Keratinocyte (primary cell): ENCODE measurements around the gene ACAA1. TPM values are rescaled to one million over a fixed set of nuclear protein-coding genes. Genes with fewer than 3 reads are reported as not detected.
"Not testable (repeated sequence)": the region's sequence is repeated elsewhere in the genome, so short reads cannot be mapped to it uniquely, and the experiment has no call there.

Source experiments
- DNase-seq: peaks from one replicate; pipeline ENCODE4 v3.0.0-alpha.2; 2011; ENCODE audit warnings: low read depth, missing footprints, low spot score
- FAIRE-seq: peaks from 2 replicates; lab custom pipeline; 2011; peaks lifted over from hg19 to GRCh38; lab: Jason Lieb, UNC
- H2AFZ ChIP-seq: 2 replicates; pipeline ENCODE4 v1.6.0; 2012; ENCODE audit warnings: low read length, control low read depth, inconsistent platforms; ENCODE audit not compliant: control insufficient read depth
- H3K27ac ChIP-seq: 2 replicates; pipeline ENCODE4 v1.5.1; 2011; ENCODE audit warnings: low read length; ENCODE audit not compliant: control insufficient read depth, insufficient read depth
- H3K27me3 ChIP-seq: 3 replicates; pipeline ENCODE4 v1.6.0; 2011; ENCODE audit warnings: low read length; ENCODE audit not compliant: control insufficient read depth, insufficient read depth; ENCODE audit errors: extremely low read depth
- H3K36me3 ChIP-seq, 2 experiments: 2 replicates in 1 of 2; 3 replicates in 1 of 2; pipeline ENCODE4 v1.5.1; 2011; ENCODE audit warnings: low read length in 2 of 2, mild to moderate bottlenecking in 1 of 2; ENCODE audit not compliant: control insufficient read depth in 2 of 2, insufficient read depth in 2 of 2; ENCODE audit errors: extremely low read depth in 1 of 2
- H3K4me1 ChIP-seq: 3 replicates; pipeline ENCODE4 v1.5.1; 2011; ENCODE audit warnings: low read length; ENCODE audit not compliant: control insufficient read depth, insufficient read depth; ENCODE audit errors: extremely low read depth
- H3K4me2 ChIP-seq: 3 replicates; pipeline ENCODE4 v1.6.0; 2011; ENCODE audit warnings: low read depth, low read length; ENCODE audit not compliant: control insufficient read depth, insufficient read depth; ENCODE audit errors: extremely low read depth
- H3K4me3 ChIP-seq, 3 experiments: fragments of 200-600 bp in 1 of 3; sonication (generic) in 1 of 3; 2 replicates in 2 of 3; 3 replicates in 1 of 3; pipeline ENCODE4 v1.5.1; 2011 to 2016; ENCODE audit warnings: low read length in 3 of 3, mild to moderate bottlenecking in 3 of 3, control low read depth in 2 of 3, inconsistent platforms in 1 of 3, low read depth in 1 of 3, mixed read lengths in 1 of 3, mixed run types in 1 of 3, moderate library complexity in 1 of 3; ENCODE audit not compliant: control insufficient read depth in 2 of 3, insufficient read depth in 2 of 3; ENCODE audit errors: extremely low read depth in 1 of 3
- H3K79me2 ChIP-seq: 2 replicates; pipeline ENCODE4 v1.6.0; 2012; ENCODE audit warnings: low read length; ENCODE audit not compliant: control insufficient read depth, insufficient read depth
- H3K9ac ChIP-seq: 3 replicates; pipeline ENCODE4 v1.6.0; 2011; ENCODE audit warnings: low read length; ENCODE audit not compliant: control insufficient read depth, insufficient read depth; ENCODE audit errors: extremely low read depth
- H3K9me1 ChIP-seq: 3 replicates; pipeline ENCODE4 v1.6.0; 2011; ENCODE audit warnings: low read length; ENCODE audit not compliant: control insufficient read depth, insufficient read depth; ENCODE audit errors: extremely low read depth
- H3K9me3 ChIP-seq: 2 replicates; pipeline ENCODE4 v1.5.1; 2012; ENCODE audit warnings: low read depth, low read length; ENCODE audit not compliant: control insufficient read depth
- H4K20me1 ChIP-seq: 3 replicates; pipeline ENCODE4 v1.6.0; 2011; ENCODE audit warnings: low read length; ENCODE audit not compliant: control insufficient read depth, insufficient read depth; ENCODE audit errors: extremely low read depth
- EZH2 ChIP-seq: IDR thresholded peaks from one replicate; pipeline ENCODE4 v1.6.1; 2012; ENCODE audit warnings: inconsistent platforms, mild to moderate bottlenecking, low read length, moderate library complexity
- dilution Hi-C: fragments of 300-500 bp; cut with MboI; formaldehyde crosslinking; loops from one replicate; pipeline ENCODE4 v1.7.0; 2020; ENCODE audit warnings: low sequenced_read_pairs; ENCODE audit not compliant: extremely low pct_ligation_motif_present
- polyA plus RNA-seq, 5 experiments: library from polyadenylated mRNA; depleted of rRNA in 3 of 5; stranded (reverse) in 3 of 5; stranded (forward) in 1 of 5; unstranded in 1 of 5; fragments of >200 nt; gene quantifications; 1 replicate in 1 of 5; 2 replicates in 3 of 5; 3 replicates in 1 of 5; pipeline versions ENCODE4 v1.2.1 to v1.2.3, GENCODE V29; 2011 to 2012; ENCODE audit warnings: missing spikeins in 2 of 5, low read depth in 1 of 5, low replicate concordance in 1 of 5
- TF ChIP-seq, protein P1 (sequence below), 3 experiments: IDR thresholded peaks in 1 of 3; conservative IDR thresholded peaks in 1 of 3; optimal IDR thresholded peaks in 1 of 3; 2 replicates in 2 of 3; 3 replicates in 1 of 3; pipeline versions ENCODE3 to v1.5.1; 2011; ENCODE audit warnings: low read length in 3 of 3, mild to moderate bottlenecking in 3 of 3, moderate library complexity in 2 of 3, control low read depth in 1 of 3, inconsistent platforms in 1 of 3; ENCODE audit not compliant: insufficient read depth in 2 of 3; ENCODE audit errors: extremely low read depth in 1 of 3

ACAA1 gene
- polyA plus RNA-seq, 1 donor (not counting 4 experiments of a cell fraction or from before 2014, with no cell fraction given): 85.3 TPM

DNA sequence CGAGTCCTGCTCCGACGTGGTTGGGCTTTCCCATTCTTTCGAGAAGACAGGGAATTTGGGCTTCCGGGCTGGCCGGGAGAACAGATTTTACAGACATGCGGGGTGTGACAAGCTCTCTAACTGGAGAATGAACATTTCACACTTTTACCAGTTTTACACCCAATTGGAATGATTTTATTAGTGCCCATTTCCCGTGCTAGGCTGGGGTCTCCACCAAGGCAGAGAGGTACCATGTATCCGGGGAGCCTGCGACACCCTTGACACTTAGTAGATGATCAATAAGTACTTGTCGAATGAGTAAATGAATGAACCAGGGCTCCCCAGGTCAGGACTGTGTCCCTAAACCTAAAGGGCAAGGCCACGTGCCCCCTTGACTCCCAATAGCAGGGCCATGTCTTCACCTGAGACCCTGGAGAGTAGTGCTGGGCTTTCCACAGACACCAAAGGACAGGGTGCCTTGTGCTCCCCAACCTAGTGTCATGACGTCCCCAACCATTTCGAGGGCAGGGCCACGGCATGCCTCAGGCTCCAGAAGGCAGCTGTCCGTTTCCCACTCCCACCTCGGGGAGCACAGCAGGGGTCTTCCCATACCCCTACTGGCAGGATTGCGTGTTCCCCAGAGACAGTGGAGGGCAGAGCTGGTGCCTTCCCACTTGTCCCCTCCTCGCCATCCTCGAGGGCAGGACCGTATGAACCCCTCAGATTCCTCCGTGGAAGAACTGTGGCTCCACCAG is 855 bp upstream of the ACAA1 start:
- FAIRE-seq: no peak
- Histone ChIP-seq H3K36me3 (peaks cover 19 to 34% of the 10 kb centered on the region in 2 experiments), H3K9me3 (no peaks in the 10 kb centered on the region), H3K27me3 (no peaks in the 10 kb centered on the region), H3K27ac (peak overlapping the region; percentile 90), H3K4me3 (peak overlapping the region; percentile 81 to 91 (median 87)), H3K79me2 (peaks cover 51% of the 10 kb centered on the region), H3K4me2 (peak overlapping the region; percentile 83), H4K20me1 (no peaks in the 10 kb centered on the region), H3K9ac (peak overlapping the region; percentile 85), H3K9me1 (no peaks in the 10 kb centered on the region), H3K4me1 (peaks cover 55% of the 10 kb centered on the region), H2AFZ (peak overlapping the region; percentile 70)
- TF ChIP-seq, protein P1, sequence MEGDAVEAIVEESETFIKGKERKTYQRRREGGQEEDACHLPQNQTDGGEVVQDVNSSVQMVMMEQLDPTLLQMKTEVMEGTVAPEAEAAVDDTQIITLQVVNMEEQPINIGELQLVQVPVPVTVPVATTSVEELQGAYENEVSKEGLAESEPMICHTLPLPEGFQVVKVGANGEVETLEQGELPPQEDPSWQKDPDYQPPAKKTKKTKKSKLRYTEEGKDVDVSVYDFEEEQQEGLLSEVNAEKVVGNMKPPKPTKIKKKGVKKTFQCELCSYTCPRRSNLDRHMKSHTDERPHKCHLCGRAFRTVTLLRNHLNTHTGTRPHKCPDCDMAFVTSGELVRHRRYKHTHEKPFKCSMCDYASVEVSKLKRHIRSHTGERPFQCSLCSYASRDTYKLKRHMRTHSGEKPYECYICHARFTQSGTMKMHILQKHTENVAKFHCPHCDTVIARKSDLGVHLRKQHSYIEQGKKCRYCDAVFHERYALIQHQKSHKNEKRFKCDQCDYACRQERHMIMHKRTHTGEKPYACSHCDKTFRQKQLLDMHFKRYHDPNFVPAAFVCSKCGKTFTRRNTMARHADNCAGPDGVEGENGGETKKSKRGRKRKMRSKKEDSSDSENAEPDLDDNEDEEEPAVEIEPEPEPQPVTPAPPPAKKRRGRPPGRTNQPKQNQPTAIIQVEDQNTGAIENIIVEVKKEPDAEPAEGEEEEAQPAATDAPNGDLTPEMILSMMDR (optimal IDR thresholded peaks at IDR 0.05 in 1 of 3, IDR thresholded peaks at IDR 0.05 in 1 of 3, conservative IDR thresholded peaks at IDR 0.05 in 1 of 3; ENCODE audit: extremely low read depth in 1 of 3, insufficient read depth in 2 of 3, low read length in 3 of 3): peak in 1 of 3 experiments; percentile 25
- no peak for TF ChIP-seq EZH2
- dilution Hi-C loops: no loop called here
- DNase-seq: no peak

DNA sequence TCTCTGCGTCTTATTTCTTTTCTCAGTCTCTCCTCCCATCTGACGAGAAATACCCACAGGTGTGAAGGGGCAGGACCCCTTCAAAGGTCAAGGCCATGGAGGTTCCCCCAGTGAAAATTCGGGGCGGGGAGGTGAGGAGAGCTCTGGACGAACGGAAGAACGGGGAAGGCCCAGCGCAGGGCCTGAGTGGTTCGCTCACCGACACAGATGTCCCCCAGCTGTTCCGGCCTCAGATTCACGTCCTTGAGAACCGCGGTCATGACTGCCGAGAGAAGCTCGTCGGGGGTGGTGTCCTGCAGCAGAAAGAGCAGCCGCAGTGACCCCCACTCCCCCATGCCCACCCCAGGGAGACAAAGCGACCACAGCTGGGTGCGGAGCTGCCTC is 542 bp downstream of the ACAA1 start:
- peak overlapping the region; percentile 81 to 91 (median 83) for H3K4me3 ChIP-seq
- peak overlapping the region; percentile 4 for H2AFZ ChIP-seq
- peaks cover 18 to 37% of the 10 kb centered on the region in 2 experiments for H3K36me3 ChIP-seq
- dilution Hi-C loops: no loop called here
- no peaks in the 10 kb centered on the region for H3K9me3 ChIP-seq
- DNase-seq (no peak), FAIRE-seq (no peak)
- H3K27me3 ChIP-seq: no peaks in the 10 kb centered on the region
- peak overlapping the region; percentile 85 for H3K9ac ChIP-seq
- H3K79me2 ChIP-seq: peaks cover 52% of the 10 kb centered on the region
- no peaks in the 10 kb centered on the region for H3K9me1 ChIP-seq
- peaks cover 46% of the 10 kb centered on the region for H3K4me1 ChIP-seq
- H4K20me1 ChIP-seq: no peaks in the 10 kb centered on the region
- H3K27ac ChIP-seq: peak overlapping the region; percentile 90
- H3K4me2 ChIP-seq: peak overlapping the region; percentile 89
- TF ChIP-seq, protein P1 (optimal IDR thresholded peaks at IDR 0.05 in 1 of 3, IDR thresholded peaks at IDR 0.05 in 1 of 3, conservative IDR thresholded peaks at IDR 0.05 in 1 of 3; ENCODE audit: extremely low read depth in 1 of 3, insufficient read depth in 2 of 3, low read length in 3 of 3): no peak
- TF ChIP-seq EZH2: no peak

DNA sequence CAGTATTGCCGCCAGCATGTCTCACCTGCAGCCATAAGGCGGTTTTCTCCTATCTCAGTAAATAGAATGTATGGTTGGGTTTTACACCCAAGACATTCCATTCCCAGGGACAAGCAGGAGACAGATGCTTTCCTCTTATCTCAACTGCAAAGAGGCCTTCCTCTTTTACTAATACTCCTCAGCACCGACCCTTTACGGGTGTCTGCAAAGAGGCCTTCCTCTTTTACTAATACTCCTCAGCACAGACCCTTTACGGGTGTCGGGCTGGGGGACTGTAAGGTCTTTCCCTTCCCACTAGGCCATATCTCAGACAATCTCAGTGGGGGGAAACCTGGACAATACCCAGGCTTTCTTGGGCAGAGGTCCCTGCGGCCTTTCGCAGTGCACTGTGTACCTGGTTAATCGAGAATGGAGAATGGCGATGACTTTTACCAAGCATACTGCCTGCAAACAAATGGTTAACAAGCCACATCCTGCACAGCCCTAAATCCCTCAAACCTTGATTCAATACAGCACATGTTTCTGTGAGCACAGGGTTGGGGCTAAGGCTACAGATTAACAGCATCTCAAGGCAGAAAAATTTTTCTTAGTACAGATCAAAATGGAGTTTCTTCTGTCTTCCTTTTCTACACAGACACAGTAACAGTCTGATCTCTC is 1.2 kb downstream of the ACAA1 start:
- Histone ChIP-seq H3K36me3 (peaks cover 15 to 37% of the 10 kb centered on the region in 2 experiments), H3K9ac (peak overlapping the region; percentile 85), H3K4me3 (peak overlapping the region; percentile 81 to 91 (median 83)), H3K27ac (peak overlapping the region; percentile 90), H2AFZ (peak overlapping the region; percentile 4), H3K79me2 (peaks cover 50% of the 10 kb centered on the region), H3K4me2 (peak overlapping the region; percentile 89), H3K4me1 (peaks cover 40% of the 10 kb centered on the region)
- H3K27me3 ChIP-seq, DNase-seq, dilution Hi-C loops, H3K9me1 ChIP-seq, H4K20me1 ChIP-seq, H3K9me3 ChIP-seq, FAIRE-seq: not testable (repeated sequence)
